DOHH2 (cell line): ENCODE measurements around the gene TRA2B.

ENCODE experiments used
- H3F3A ChIP-seq: fragments of 200-600 bp; sonication (generic), shearing (Covaris generic); 2 replicates; pipeline ENCODE4 v1.6.0; 2016; ENCODE audit warnings: antibody characterized with exemption, mild to moderate bottlenecking; ENCODE audit not compliant: control insufficient read depth, insufficient read depth
- H3K27ac ChIP-seq: fragments of 200-600 bp; sonication (generic); 2 replicates; pipeline ENCODE4 v1.5.1; 2014; ENCODE audit warnings: low read depth, mild to moderate bottlenecking, low read length, moderate library complexity
- H3K27me3 ChIP-seq: fragments of 200-600 bp; sonication (generic); 2 replicates; pipeline ENCODE4 v1.6.1; 2014; ENCODE audit warnings: mild to moderate bottlenecking, low read length, mixed read lengths; ENCODE audit not compliant: control insufficient read depth
- H3K36me3 ChIP-seq: fragments of 200-600 bp; sonication (generic); 2 replicates; pipeline ENCODE4 v1.6.1; 2014; ENCODE audit warnings: mild to moderate bottlenecking, low read length, moderate library complexity, mixed read lengths; ENCODE audit not compliant: control insufficient read depth
- H3K4me1 ChIP-seq: fragments of 200-600 bp; sonication (generic); 2 replicates; pipeline ENCODE4 v1.6.1; 2014; ENCODE audit warnings: mild to moderate bottlenecking, low read length, mixed read lengths; ENCODE audit not compliant: control insufficient read depth
- H3K4me2 ChIP-seq: fragments of 200-600 bp; sonication (generic); 2 replicates; pipeline ENCODE4 v1.6.0; 2014; ENCODE audit warnings: mild to moderate bottlenecking, low read length, moderate library complexity
- H3K4me3 ChIP-seq: fragments of 200-600 bp; sonication (generic); 2 replicates; pipeline ENCODE4 v1.5.1; 2014; ENCODE audit warnings: mild to moderate bottlenecking, low read length, mixed read lengths
- H3K79me2 ChIP-seq: fragments of 200-600 bp; sonication (generic); 2 replicates; pipeline ENCODE4 v1.6.1; 2014; ENCODE audit warnings: mild to moderate bottlenecking, low read length, mixed read lengths; ENCODE audit not compliant: control insufficient read depth
- H3K9me2 ChIP-seq: fragments of 200-600 bp; sonication (generic); replicated peaks from 2 replicates; pipeline ENCODE4 v1.6.1; 2014; ENCODE audit warnings: mild to moderate bottlenecking, low read length, mixed read lengths; ENCODE audit not compliant: control insufficient read depth
- H3K9me3 ChIP-seq: fragments of 200-600 bp; sonication (generic); 2 replicates; pipeline ENCODE4 v1.6.1; 2014; ENCODE audit warnings: antibody characterized with exemption, low read length, mixed read lengths; ENCODE audit not compliant: control insufficient read depth, insufficient read depth
- H4K20me1 ChIP-seq: fragments of 200-600 bp; sonication (generic); 2 replicates; pipeline ENCODE4 v1.6.0; 2014; ENCODE audit warnings: low read depth, mild to moderate bottlenecking, antibody characterized with exemption, low read length, moderate library complexity; ENCODE audit not compliant: control insufficient read depth, insufficient read depth
- CTCF ChIP-seq: fragments of 200-600 bp; sonication (generic); IDR thresholded peaks from one replicate; pipeline ENCODE4 v1.5.1; 2014; ENCODE audit warnings: antibody characterized with exemption, mild to moderate bottlenecking, low read depth, low read length; ENCODE audit not compliant: poor library complexity, severe bottlenecking
- EZH2phosphoT487 ChIP-seq: fragments of 200-600 bp; sonication (generic); IDR thresholded peaks from 2 replicates; pipeline ENCODE4 v1.6.1; 2017; ENCODE audit warnings: borderline replicate concordance, mild to moderate bottlenecking, antibody characterized with exemption, low read length, moderate library complexity, mixed read lengths

TRA2B gene

GRCh38 chr3:185937689-185938374, at the start of gene TRA2B:
TSS of gene TRA2B (minus strand) at chr3:185938014. CDS start at chr3:185937860, 154 bp downstream.
- H3K4me3 ChIP-seq, result peak within 1 kb of the TSS; percentile 91
- H3K27me3 ChIP-seq, result no peaks in the 10 kb centered on the region
- TF ChIP-seq CTCF (peak; percentile 57), EZH2phosphoT487 (no peak)
- peak within 1 kb of the TSS; percentile 85 for H3K27ac ChIP-seq
- H3K79me2 ChIP-seq, result peaks cover 55% of the 10 kb centered on the region
- no peaks in the 10 kb centered on the region for H3K9me2 ChIP-seq
- H3K36me3 ChIP-seq, result peaks cover 49% of the 10 kb centered on the region
- H3K4me1 ChIP-seq, result peaks cover 33% of the 10 kb centered on the region
- peak within 1 kb of the TSS; percentile 94 for H3K4me2 ChIP-seq
- 0 out of 2 replicates have a peak, but pooled peaks cover 12% of the 10 kb centered on the region for H3F3A ChIP-seq
- H3K9me3 ChIP-seq, result no peaks in the 10 kb centered on the region
- peaks cover 39% of the 10 kb centered on the region for H4K20me1 ChIP-seq

GRCh38 chr3:185986198-185986777, 48.5 kb upstream of the TRA2B start:
- no peak overlapping the region for H3K27ac ChIP-seq
- no peak overlapping the region for H3K4me2 ChIP-seq
- H3K4me3 ChIP-seq, result no peak overlapping the region
- H3K9me3 ChIP-seq, result no peaks in the 10 kb centered on the region
- H3K9me2 ChIP-seq, result no peaks in the 10 kb centered on the region
- H3K27me3 ChIP-seq, result no peaks in the 10 kb centered on the region
- no peaks in the 10 kb centered on the region for H4K20me1 ChIP-seq
- no peaks in the 10 kb centered on the region for H3F3A ChIP-seq
- H3K36me3 ChIP-seq, result no peaks in the 10 kb centered on the region
- H3K79me2 ChIP-seq, result no peaks in the 10 kb centered on the region
- TF ChIP-seq EZH2phosphoT487 (no peak), CTCF (no peak)
- H3K4me1 ChIP-seq, result peaks cover 22% of the 10 kb centered on the region

- Histone ChIP-seq H3K27ac (no peak overlapping the region), H4K20me1 (no peaks in the 10 kb centered on the region), H3K79me2 (no peaks in the 10 kb centered on the region), H3K9me2 (no peaks in the 10 kb centered on the region), H3K36me3 (no peaks in the 10 kb centered on the region), H3K9me3 (no peaks in the 10 kb centered on the region), H3K4me2 (no peak overlapping the region), H3K4me3 (no peak overlapping the region), H3K27me3 (peaks cover 4% of the 10 kb centered on the region), H3F3A (no peaks in the 10 kb centered on the region), H3K4me1 (peaks cover 14% of the 10 kb centered on the region)
- TF ChIP-seq CTCF (no peak), EZH2phosphoT487 (no peak)
Measured at GRCh38 chr3:185984203-185984602, 46.4 kb upstream of the TRA2B start.
